ENCODE measurements around the gene NRAP.
A peak's percentile ranks its signal among the peaks of the same experiment; 100 is the strongest.

Gene NRAP

GRCh38 chr10:113686028-113686427, 22.2 kb upstream of the NRAP start:
- Histone ChIP-seq H3K9ac (ENCODE audit: low read length) (no peak overlapping the region), H3K27me3 (ENCODE audit: control insufficient read depth in 1 of 2, insufficient read depth in 1 of 2, low read length in 2 of 2) (no peaks in the 10 kb centered on the region), H3K36me3 (ENCODE audit: control insufficient read depth in 1 of 2, insufficient read depth in 2 of 2, low read depth in 1 of 2, low read length in 2 of 2) (peaks cover 3 to 18% of the 10 kb centered on the region in 2 experiments), H3K4me3 (ENCODE audit: insufficient read depth in 1 of 2, low read depth in 1 of 2, low read length in 2 of 2) (no peak overlapping the region), H3K4ac (ENCODE audit: low read depth in 1 of 2, low read length in 2 of 2) (no peak overlapping the region), H3K23ac (ENCODE audit: low read length in 2 of 2) (no peak overlapping the region), H3K14ac (ENCODE audit: low read length in 2 of 2) (no peak overlapping the region), H2BK5ac (ENCODE audit: low read depth, low read length, poor library complexity, severe bottlenecking) (no peak overlapping the region), H3K4me1 (ENCODE audit: control insufficient read depth, insufficient read depth, low read depth, low read length) (no peaks in the 10 kb centered on the region), H2BK12ac (ENCODE audit: low read length in 2 of 2) (no peak overlapping the region), H4K91ac (ENCODE audit: low read length) (no peak overlapping the region), H2AFZ (ENCODE audit: low read depth, low read length) (no peak overlapping the region), H2AK5ac (ENCODE audit: low read length, severe bottlenecking) (no peak overlapping the region), H3K9me3 (ENCODE audit: control insufficient read depth, low read length) (peaks cover 25% of the 10 kb centered on the region), H3K79me1 (replicated peaks; ENCODE audit: low read length, poor library complexity, severe bottlenecking) (peaks cover 10% of the 10 kb centered on the region), H2BK15ac (ENCODE audit: low read depth, poor library complexity, severe bottlenecking) (no peak overlapping the region), H2BK120ac (ENCODE audit: low read depth, low read length) (no peak overlapping the region), H3K27ac (ENCODE audit: low read length, poor library complexity, severe bottlenecking) (no peak overlapping the region), H3K4me2 (ENCODE audit: low read length, poor library complexity, severe bottlenecking) (no peak overlapping the region), H4K8ac (ENCODE audit: low read length) (no peak overlapping the region), H3K18ac (ENCODE audit: low read depth in 1 of 2, low read length in 2 of 2) (no peak overlapping the region)
- WGBS = no CpG with 5 or more reads among the region's 3 CpGs
- no peak for DNase-seq

- H2AFZ ChIP-seq (ENCODE audit: low read depth, low read length) = no peak overlapping the region
Measured at GRCh38 chr10:113683300-113683699, 19.5 kb upstream of the NRAP start.

GRCh38 chr10:113681533-113682470, 18.0 kb upstream of the NRAP start:
- peaks cover 8% of the 10 kb centered on the region for H3K9me3 ChIP-seq (ENCODE audit: control insufficient read depth, low read length)
- peaks cover 4% of the 10 kb centered on the region for H3K79me1 ChIP-seq (replicated peaks; ENCODE audit: low read length, poor library complexity, severe bottlenecking)
- H3K4me1 ChIP-seq (ENCODE audit: control insufficient read depth, insufficient read depth, low read depth, low read length) = peaks cover 8% of the 10 kb centered on the region
- H4K8ac ChIP-seq (ENCODE audit: low read length) = no peak overlapping the region
- no peak overlapping the region for H3K23ac ChIP-seq (ENCODE audit: low read length in 2 of 2)
- H3K27ac ChIP-seq (ENCODE audit: low read length, poor library complexity, severe bottlenecking) = no peak overlapping the region
- peak overlapping the region; percentile 97 for H3K9ac ChIP-seq (ENCODE audit: low read length)
- H2BK12ac ChIP-seq (ENCODE audit: low read length in 2 of 2) = no peak overlapping the region
- peak overlapping the region in 1 of 2 experiments; percentile 99 for H3K4me3 ChIP-seq (ENCODE audit: insufficient read depth in 1 of 2, low read depth in 1 of 2, low read length in 2 of 2)
- H2BK5ac ChIP-seq (ENCODE audit: low read depth, low read length, poor library complexity, severe bottlenecking) = no peak overlapping the region
- H3K4ac ChIP-seq (ENCODE audit: low read depth in 1 of 2, low read length in 2 of 2) = peak overlapping the region in 1 of 2 experiments; percentile 41
- no peak overlapping the region for H2AFZ ChIP-seq (ENCODE audit: low read depth, low read length)
- no peak overlapping the region for H3K4me2 ChIP-seq (ENCODE audit: low read length, poor library complexity, severe bottlenecking)
- H3K14ac ChIP-seq (ENCODE audit: low read length in 2 of 2) = no peak overlapping the region
- H3K36me3 ChIP-seq (ENCODE audit: control insufficient read depth in 1 of 2, insufficient read depth in 2 of 2, low read depth in 1 of 2, low read length in 2 of 2) = peaks cover 0 to 15% of the 10 kb centered on the region in 2 experiments
- 93% methylated on average over 4 of the region's 5 CpGs for WGBS
- peak overlapping the region; percentile 9 for H2AK5ac ChIP-seq (ENCODE audit: low read length, severe bottlenecking)
- peak overlapping the region in 1 of 2 experiments; percentile 11 for H3K18ac ChIP-seq (ENCODE audit: low read depth in 1 of 2, low read length in 2 of 2)
- H3K27me3 ChIP-seq (ENCODE audit: control insufficient read depth in 1 of 2, insufficient read depth in 1 of 2, low read length in 2 of 2) = no peaks in the 10 kb centered on the region
- H2BK120ac ChIP-seq (ENCODE audit: low read depth, low read length) = no peak overlapping the region
- DNase-seq = no peak
- no peak overlapping the region for H2BK15ac ChIP-seq (ENCODE audit: low read depth, poor library complexity, severe bottlenecking)
- no peak overlapping the region for H4K91ac ChIP-seq (ENCODE audit: low read length)

More at GRCh38 chr10:113683300-113683699, 19.5 kb upstream of the NRAP start:
- Histone ChIP-seq H2BK15ac (ENCODE audit: low read depth, poor library complexity, severe bottlenecking) (no peak overlapping the region), H2BK120ac (ENCODE audit: low read depth, low read length) (no peak overlapping the region), H3K4me3 (ENCODE audit: insufficient read depth in 1 of 2, low read depth in 1 of 2, low read length in 2 of 2) (no peak overlapping the region), H4K8ac (ENCODE audit: low read length) (no peak overlapping the region), H3K9ac (ENCODE audit: low read length) (no peak overlapping the region), H2AK5ac (ENCODE audit: low read length, severe bottlenecking) (no peak overlapping the region), H3K14ac (ENCODE audit: low read length in 2 of 2) (no peak overlapping the region), H2BK5ac (ENCODE audit: low read depth, low read length, poor library complexity, severe bottlenecking) (no peak overlapping the region), H3K18ac (ENCODE audit: low read depth in 1 of 2, low read length in 2 of 2) (no peak overlapping the region), H2BK12ac (ENCODE audit: low read length in 2 of 2) (no peak overlapping the region), H3K27ac (ENCODE audit: low read length, poor library complexity, severe bottlenecking) (no peak overlapping the region), H4K91ac (ENCODE audit: low read length) (no peak overlapping the region), H3K4ac (ENCODE audit: low read depth in 1 of 2, low read length in 2 of 2) (no peak overlapping the region), H3K23ac (ENCODE audit: low read length in 2 of 2) (no peak overlapping the region), H3K79me1 (replicated peaks; ENCODE audit: low read length, poor library complexity, severe bottlenecking) (peaks cover 6% of the 10 kb centered on the region), H3K36me3 (ENCODE audit: control insufficient read depth in 1 of 2, insufficient read depth in 2 of 2, low read depth in 1 of 2, low read length in 2 of 2) (peaks cover 0 to 18% of the 10 kb centered on the region in 2 experiments), H3K4me2 (ENCODE audit: low read length, poor library complexity, severe bottlenecking) (no peak overlapping the region), H3K27me3 (ENCODE audit: control insufficient read depth in 1 of 2, insufficient read depth in 1 of 2, low read length in 2 of 2) (no peaks in the 10 kb centered on the region), H3K4me1 (ENCODE audit: control insufficient read depth, insufficient read depth, low read depth, low read length) (peaks cover 8% of the 10 kb centered on the region), H3K9me3 (ENCODE audit: control insufficient read depth, low read length) (peaks cover 19% of the 10 kb centered on the region)
- DNase-seq = no peak
- WGBS = 100% methylated on average over 1 of the region's 2 CpGs
